ENCODE measurements around the gene RXRA.

- TF ChIP-seq, protein P1, sequence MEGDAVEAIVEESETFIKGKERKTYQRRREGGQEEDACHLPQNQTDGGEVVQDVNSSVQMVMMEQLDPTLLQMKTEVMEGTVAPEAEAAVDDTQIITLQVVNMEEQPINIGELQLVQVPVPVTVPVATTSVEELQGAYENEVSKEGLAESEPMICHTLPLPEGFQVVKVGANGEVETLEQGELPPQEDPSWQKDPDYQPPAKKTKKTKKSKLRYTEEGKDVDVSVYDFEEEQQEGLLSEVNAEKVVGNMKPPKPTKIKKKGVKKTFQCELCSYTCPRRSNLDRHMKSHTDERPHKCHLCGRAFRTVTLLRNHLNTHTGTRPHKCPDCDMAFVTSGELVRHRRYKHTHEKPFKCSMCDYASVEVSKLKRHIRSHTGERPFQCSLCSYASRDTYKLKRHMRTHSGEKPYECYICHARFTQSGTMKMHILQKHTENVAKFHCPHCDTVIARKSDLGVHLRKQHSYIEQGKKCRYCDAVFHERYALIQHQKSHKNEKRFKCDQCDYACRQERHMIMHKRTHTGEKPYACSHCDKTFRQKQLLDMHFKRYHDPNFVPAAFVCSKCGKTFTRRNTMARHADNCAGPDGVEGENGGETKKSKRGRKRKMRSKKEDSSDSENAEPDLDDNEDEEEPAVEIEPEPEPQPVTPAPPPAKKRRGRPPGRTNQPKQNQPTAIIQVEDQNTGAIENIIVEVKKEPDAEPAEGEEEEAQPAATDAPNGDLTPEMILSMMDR (IDR thresholded peaks at IDR 0.05; ENCODE audit: low read length) = no peak
- no peak for TF ChIP-seq EZH2 (IDR thresholded peaks at IDR 0.05; ENCODE audit: borderline replicate concordance, low read length)
Measured at GRCh38 chr9:134358026-134358661, 31.9 kb downstream of the RXRA start.
